Effector memory CD8-positive, alpha-beta T cell (primary cell): ENCODE measurements around the gene MED29.

ENCODE experiments used
- ATAC-seq: fragments of 150-1000 bp; cut with Tn5 transposase; replicated peaks from 2 replicates; pipeline ENCODE4 v1.10.0; 2021; ENCODE audit warnings: mild to moderate bottlenecking, moderate library complexity
- DNase-seq, 3 experiments: peaks; one replicate each; pipeline ENCODE4 v3.0.0; 2021
- H3K27ac Mint-ChIP-seq, 2 donors: one replicate each; pipeline ENCODE4 v1.8.0; 2022; ENCODE audit warnings: mild to moderate bottlenecking in 2 of 2, mixed read lengths in 2 of 2, moderate library complexity in 2 of 2
- H3K27me3 Mint-ChIP-seq, 2 donors: one replicate each; pipeline ENCODE4 v1.8.0; 2022; ENCODE audit warnings: mixed read lengths in 2 of 2
- H3K36me3 Mint-ChIP-seq: one replicate; pipeline ENCODE4 v1.8.0; 2022; ENCODE audit warnings: mild to moderate bottlenecking, moderate library complexity, mixed read lengths; ENCODE audit not compliant: insufficient read depth
- H3K4me1 Mint-ChIP-seq, 2 donors: one replicate each; pipeline ENCODE4 v1.8.0; 2022; ENCODE audit warnings: low read depth in 2 of 2, mixed read lengths in 2 of 2
- H3K4me3 Mint-ChIP-seq, 2 donors: one replicate each; pipeline ENCODE4 v1.8.0; 2022; ENCODE audit warnings: mild to moderate bottlenecking in 2 of 2, mixed read lengths in 2 of 2, moderate library complexity in 2 of 2
- H3K9me3 Mint-ChIP-seq, 2 donors: one replicate each; pipeline ENCODE4 v1.8.0; 2022; ENCODE audit warnings: mixed read lengths in 2 of 2

MED29 gene

DNA sequence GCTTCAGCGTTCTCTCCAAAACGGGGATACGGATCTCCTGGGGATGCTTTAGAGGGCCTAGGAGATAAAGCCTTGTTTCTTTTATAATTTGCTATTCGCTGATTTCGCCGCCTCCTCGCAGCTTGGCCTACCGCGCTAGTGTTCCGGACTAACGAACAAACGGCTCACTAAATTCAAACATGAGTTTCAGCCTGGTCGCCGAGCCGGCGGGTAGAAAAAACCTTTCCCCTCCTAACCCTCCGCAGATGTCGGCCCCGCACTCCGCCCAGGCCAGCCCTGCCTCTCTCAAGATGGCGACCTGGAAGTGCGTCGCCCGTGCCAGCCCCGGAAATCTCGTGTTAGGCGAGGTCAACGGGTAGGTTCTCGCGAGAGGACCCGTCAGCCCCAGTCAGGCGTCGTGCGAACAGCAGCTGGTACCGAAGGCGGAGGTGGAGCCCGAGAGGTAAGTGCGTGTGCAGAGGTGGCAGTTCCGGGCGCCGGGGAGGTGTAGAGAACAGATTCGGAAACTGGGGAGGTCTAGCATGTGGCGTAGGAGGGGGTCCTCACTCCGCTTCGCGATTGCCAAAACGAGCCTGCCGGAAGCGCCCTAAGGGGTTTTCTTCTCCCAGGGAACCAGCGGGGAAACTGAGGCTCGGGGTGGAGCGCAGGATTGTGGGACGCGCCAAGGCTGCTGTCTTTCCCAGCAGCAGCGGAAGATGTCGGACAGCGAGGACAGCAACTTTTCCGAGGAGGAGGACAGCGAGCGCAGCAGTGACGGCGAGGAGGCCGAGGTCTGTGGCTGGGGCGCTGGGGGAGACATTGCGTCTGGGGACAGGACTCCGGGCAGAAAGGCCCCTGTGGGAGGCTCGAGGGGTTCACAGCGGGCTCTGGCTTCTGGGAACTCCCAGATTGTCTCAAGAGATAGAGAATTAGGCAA lies 54.3 kb downstream of the MED29 start, which contains the start of gene SUPT5H:
Gene SUPT5H (plus strand): TSS at position 387 of the 916 bp plus-strand sequence. CDS start 309 bp downstream, at position 696.
- Mint-ChIP-seq H3K4me1 (peaks cover 46 to 51% of the 10 kb centered on the region in 2 donors), H3K27ac (peak within 1 kb of the TSS; percentile 97 to 100)
- ATAC-seq, result peak; percentile 95

DNA sequence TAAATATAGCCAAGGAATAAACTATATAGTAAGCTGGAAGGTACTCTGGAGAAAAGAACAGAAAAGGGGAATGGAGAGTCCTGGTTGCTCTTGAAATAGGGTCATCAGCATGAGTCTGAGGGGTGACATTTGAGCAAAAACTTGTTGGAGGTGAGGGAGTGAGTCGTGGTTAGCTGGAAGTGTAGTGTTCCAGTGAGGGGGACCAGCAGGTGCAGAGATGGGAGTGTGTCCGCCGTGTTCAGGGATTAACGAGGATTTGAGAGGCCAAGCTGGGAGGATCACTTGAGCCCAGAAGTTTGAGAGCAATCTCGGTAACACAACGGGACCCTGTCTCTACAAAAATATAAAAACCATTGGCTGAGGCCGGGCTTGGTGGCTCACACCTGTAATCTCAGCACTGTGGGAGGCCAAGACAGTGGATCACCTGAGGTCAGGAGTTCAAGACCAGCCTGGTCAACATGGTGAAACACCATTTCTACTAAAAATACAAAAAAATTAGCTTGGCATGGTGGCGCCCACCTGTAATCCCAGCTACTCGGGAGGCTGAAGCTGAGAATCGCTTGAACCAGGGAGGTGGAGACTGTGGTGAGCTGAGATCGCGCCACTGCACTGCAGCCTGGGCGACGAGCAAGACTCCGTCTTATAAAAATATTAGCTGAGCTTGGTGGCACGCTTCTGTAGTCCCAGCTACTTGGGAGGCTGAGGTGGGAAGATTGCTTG lies 55.3 kb downstream of the MED29 start:
- no peak for DNase-seq
- no peaks in the 10 kb centered on the region for H3K27me3 Mint-ChIP-seq
- peaks cover 51 to 58% of the 10 kb centered on the region in 2 donors for H3K4me1 Mint-ChIP-seq
- H3K4me3 Mint-ChIP-seq, result peak overlapping the region; percentile 91 to 97
- peak overlapping the region; percentile 97 to 100 for H3K27ac Mint-ChIP-seq
- no peaks in the 10 kb centered on the region for H3K9me3 Mint-ChIP-seq
- ATAC-seq, result no peak
- peaks cover 42% of the 10 kb centered on the region for H3K36me3 Mint-ChIP-seq

More for the DNA sequence above, 54.3 kb downstream of the MED29 start, which contains the start of gene SUPT5H:
- no peaks in the 10 kb centered on the region for H3K27me3 Mint-ChIP-seq
- H3K9me3 Mint-ChIP-seq, result no peaks in the 10 kb centered on the region
- peaks cover 42% of the 10 kb centered on the region for H3K36me3 Mint-ChIP-seq
- peak; percentile 96 to 97 (median 97) for DNase-seq
- peak within 1 kb of the TSS; percentile 91 to 97 for H3K4me3 Mint-ChIP-seq

DNA sequence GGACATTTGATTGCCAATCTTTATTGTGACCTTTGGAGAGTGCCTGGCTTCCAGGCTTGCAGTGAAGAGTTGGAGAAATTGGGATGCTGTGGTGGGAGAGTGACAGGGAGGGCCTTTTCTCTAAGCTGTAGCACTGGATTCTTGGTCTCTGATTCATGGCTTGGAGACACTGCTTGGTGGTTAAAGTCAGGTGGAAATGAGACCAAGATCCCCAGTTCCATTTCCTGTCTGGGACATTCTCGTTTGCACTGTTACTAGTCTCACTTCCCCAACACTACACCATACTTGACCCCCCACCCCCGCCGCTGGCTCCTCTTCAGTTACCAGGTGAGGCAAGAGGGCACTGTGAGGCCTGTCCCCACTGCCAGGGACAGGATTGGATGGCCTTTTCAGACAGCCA lies 57.1 kb downstream of the MED29 start:
- DNase-seq (no peak), ATAC-seq (no peak)
- peak overlapping the region; percentile 91 to 97 for H3K4me3 Mint-ChIP-seq
- no peaks in the 10 kb centered on the region for H3K9me3 Mint-ChIP-seq
- H3K27me3 Mint-ChIP-seq, result no peaks in the 10 kb centered on the region
- peaks cover 53% of the 10 kb centered on the region for H3K36me3 Mint-ChIP-seq
- H3K27ac Mint-ChIP-seq, result peak overlapping the region; percentile 97 to 100
- H3K4me1 Mint-ChIP-seq, result peaks cover 64 to 73% of the 10 kb centered on the region in 2 donors

DNA sequence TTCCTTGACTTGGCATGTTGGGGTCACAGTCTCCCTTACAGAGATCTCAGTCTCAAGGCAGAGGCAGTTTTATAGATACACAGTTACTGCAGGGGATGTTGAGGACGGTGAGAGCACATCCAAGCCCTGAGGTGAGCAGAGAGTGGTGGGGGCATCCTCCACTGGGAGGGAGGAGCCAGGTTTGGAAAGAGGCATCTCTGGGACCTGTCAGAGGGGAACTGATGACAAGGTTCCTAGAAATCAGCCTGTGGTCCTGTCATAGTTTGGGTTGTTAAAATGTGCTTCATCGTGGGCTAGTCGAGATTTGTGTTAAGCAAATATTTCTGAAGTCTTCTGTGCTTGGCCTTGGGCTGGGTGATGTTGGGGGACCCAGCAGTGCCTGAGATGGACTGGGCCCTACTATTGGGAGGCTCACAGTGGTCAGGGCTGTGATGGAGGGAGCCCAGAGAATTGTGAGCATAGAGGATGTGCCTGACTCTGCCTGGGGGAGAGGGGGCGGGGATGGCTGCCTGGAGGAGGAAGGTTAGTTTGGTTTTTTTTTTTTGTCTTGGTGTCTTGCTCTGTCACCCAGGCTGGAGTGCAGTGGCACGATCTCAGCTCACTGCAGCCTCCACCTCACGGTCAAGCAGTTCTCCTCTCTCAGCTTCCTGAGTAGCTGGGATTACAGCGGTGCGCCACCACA lies 58.1 kb downstream of the MED29 start:
- Mint-ChIP-seq H3K36me3 (peaks cover 59% of the 10 kb centered on the region), H3K9me3 (no peaks in the 10 kb centered on the region), H3K4me3 (peak overlapping the region; percentile 91 to 97), H3K27ac (peak overlapping the region; percentile 97 to 100), H3K4me1 (peaks cover 64 to 74% of the 10 kb centered on the region in 2 donors), H3K27me3 (no peaks in the 10 kb centered on the region)
- ATAC-seq, result no peak
- no peak for DNase-seq
